HG02678 (cell line): ENCODE measurements around the gene ATG2B.

Source experiments
- ATAC-seq: cut with Tn5 transposase; IDR thresholded peaks from one replicate; pipeline ENCODE4 v1.9.1; 2021; ENCODE audit warnings: mild to moderate bottlenecking, moderate library complexity; ENCODE audit not compliant: unreplicated experiment

Gene ATG2B, protein sequence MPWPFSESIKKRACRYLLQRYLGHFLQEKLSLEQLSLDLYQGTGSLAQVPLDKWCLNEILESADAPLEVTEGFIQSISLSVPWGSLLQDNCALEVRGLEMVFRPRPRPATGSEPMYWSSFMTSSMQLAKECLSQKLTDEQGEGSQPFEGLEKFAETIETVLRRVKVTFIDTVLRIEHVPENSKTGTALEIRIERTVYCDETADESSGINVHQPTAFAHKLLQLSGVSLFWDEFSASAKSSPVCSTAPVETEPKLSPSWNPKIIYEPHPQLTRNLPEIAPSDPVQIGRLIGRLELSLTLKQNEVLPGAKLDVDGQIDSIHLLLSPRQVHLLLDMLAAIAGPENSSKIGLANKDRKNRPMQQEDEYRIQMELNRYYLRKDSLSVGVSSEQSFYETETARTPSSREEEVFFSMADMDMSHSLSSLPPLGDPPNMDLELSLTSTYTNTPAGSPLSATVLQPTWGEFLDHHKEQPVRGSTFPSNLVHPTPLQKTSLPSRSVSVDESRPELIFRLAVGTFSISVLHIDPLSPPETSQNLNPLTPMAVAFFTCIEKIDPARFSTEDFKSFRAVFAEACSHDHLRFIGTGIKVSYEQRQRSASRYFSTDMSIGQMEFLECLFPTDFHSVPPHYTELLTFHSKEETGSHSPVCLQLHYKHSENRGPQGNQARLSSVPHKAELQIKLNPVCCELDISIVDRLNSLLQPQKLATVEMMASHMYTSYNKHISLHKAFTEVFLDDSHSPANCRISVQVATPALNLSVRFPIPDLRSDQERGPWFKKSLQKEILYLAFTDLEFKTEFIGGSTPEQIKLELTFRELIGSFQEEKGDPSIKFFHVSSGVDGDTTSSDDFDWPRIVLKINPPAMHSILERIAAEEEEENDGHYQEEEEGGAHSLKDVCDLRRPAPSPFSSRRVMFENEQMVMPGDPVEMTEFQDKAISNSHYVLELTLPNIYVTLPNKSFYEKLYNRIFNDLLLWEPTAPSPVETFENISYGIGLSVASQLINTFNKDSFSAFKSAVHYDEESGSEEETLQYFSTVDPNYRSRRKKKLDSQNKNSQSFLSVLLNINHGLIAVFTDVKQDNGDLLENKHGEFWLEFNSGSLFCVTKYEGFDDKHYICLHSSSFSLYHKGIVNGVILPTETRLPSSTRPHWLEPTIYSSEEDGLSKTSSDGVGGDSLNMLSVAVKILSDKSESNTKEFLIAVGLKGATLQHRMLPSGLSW (N-terminal part only)

DNA sequence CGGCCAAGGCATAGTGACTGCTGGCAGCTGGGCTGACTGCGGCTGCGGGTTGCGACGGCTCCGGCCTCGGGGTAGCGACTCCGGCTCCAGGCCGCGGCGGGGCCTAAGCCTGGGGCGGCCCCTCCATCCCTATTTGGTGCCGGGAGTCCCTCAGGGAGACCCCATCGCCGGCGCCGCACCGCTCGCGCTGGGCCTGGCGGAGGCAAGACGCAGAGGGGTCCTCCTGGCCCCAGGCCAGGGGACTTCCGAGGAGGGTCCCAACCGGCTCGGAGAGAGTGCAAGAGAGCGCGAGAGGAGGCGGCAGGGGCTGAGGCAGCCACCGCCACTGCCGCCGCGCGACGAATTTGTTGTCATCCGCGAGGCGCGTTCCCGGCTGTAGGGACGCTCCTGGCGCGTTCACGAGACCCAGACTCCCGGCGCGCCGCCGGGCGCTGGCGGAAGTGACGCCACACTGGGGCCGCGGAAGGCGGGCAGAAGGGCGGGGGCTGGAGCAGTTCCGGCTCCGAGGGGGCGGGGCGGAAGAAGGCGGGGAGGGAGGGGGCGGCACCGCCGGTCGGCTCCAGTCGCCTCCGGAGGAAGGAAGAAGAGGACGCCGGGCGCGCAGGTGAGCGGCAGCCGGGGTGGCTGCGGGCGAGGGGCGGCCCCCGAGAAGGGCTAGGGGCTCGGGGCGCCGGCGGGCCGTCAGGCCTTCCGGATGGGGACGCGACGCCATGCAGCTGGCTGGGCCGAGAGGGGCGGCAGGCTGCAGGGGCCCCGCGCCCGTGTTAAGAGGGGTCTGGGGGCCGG lies at the start of gene ATG2B, which contains the start of gene GSKIP:
Gene ATG2B, minus strand, starts transcription at position 377 of the 786 bp plus-strand sequence. Its CDS starts 365 bp downstream, at position 12.
Gene GSKIP, plus strand, starts transcription at position 562 of the 786 bp plus-strand sequence. CDS start 18,722 bp downstream, outside the sequence.
- ATAC-seq = peak; percentile 81

DNA sequence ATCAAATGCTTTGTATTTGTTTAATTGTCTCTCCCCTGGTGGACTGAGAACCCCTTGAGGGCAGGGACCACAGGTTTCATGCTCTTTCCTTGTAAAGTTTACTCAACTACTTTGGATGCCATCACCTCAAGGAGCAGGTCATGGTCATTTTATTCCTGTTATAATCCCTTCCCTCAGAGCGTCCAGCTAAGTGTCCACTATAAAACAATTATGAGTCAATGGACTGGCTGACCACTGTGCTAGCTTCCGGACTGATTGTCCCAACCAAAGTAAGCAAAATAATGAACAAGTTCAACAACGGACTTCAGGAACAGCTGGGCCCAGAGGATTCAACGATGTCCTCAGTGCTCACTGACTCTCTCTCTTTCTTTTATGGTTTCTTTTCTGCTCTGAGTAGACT lies 47.0 kb upstream of the ATG2B start:
- no peak for ATAC-seq

DNA sequence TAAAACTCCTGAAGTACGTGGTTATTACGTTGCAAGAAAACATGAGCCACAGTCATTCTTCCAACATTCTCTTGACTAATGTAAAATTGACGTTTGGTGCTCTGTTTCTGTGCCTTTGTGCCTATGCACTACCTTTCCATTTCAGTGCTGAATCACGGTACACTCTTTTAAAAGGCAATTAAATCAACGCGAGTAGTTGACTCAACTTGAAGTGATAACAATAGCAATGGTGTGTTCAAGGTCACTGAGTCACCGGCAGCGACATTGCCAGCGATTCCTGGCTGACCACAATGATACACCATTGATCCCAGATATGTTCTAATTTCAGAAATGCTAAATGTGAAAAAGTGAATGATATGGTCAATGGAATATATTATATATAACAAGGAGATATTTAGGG lies 46.6 kb upstream of the ATG2B start:
- no peak for ATAC-seq

DNA sequence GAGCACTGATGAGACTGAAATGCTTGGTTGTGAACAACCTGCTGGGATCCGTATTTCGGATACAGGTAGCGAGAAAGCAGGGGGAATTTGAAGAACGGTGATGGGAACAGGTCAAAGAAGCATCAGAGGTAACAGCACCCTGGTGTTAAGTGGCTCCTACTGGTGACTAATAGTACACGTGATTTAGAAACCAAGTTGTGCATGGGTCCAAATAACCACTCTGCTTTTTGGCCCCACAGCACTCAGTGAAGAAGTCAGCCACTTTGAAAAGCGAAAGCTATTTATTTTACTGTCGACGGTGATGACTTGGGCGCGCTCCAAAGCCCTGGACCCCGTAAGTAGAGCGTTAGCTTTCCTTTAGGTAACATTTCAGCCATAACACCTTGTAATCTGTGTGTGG lies 45.5 kb upstream of the ATG2B start:
- no peak for ATAC-seq

DNA sequence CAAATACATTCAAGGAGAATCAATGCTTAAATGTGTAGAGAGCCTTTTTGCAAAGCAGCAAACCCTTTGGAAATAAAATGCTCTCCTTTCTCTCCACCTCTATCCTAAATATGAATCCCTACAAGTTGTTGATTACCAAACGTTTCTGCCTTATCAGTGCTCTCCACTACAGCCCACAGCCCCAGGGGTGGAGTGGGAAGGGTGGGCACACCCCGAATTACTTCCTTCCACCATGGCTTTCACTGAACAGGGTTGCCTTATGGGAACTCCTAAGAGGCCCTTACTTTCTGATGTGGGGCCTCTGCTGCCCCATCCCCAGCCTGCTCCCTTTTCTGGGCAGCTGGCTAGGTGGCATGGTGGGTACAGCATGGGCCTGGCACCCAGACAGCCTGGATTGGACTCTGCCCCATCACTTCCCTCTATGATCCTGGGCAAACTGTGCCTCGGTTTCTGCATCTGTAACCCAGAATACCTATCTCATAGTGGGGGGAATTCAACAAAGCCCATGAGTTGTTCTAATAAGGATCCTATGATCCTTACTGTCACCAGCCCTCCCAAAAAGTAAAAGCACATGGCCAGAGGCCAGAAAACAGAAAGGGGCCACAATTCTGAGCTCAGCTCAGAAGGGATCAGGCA lies 44.9 kb upstream of the ATG2B start:
- ATAC-seq = no peak

DNA sequence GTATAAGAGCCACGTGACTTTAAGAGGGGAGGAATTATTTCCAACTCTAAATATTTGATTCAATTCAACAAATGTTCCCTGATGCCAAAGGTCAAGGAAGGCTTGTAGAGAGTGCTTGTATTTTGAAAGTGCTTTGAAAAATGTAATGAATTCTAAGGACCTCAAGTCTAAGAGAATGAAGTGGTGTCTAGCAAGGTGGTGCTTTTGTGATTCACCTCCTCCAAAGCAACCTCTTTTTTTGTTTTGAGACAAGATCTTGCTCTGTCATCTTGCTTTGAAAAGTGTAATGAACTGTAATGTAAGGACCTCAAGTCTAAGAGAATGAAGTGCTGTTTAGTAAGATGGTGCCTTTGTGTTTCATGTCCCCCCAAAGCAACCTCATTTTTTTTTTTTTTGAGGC lies 42.5 kb upstream of the ATG2B start:
- ATAC-seq = no peak

DNA sequence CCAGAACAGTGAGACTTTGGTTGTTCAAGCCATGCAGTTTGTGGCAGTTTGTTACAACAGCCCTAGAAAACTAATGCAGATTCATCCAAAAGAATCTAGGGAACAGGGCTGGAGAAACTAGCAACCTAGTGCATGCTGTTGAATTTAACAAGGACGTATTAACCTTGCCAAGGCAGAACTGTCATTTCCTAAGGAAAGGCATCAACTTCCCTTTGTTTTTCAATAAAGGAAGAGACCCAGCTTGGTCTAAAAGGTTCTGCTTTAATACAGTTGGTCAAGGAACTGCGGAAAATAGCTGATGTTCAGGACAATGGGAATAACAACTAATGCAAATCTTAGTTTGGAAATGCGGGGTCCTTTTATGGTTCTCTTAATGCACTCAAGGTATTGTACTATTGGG lies 40.3 kb upstream of the ATG2B start:
- ATAC-seq = no peak

DNA sequence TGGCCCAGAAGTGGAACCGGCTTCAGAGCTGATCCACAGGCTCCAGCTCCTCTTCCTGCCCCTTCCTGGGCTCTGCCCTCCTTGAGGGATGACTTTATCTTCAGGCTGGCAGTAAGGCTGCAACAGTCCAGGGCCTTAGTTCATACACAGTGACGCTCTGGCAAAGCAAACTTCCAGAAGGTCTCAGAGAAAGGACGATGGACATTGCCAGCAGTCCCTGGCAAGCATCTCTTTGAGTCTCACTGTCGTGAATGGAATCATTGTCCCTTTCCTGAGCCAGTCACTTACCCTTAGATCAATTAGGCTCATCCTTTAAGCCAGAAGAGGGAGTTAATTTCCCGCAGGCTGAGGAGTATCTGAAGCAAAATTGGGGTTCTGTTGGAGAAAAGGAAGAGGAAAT lies 37.4 kb upstream of the ATG2B start:
- no peak for ATAC-seq

DNA sequence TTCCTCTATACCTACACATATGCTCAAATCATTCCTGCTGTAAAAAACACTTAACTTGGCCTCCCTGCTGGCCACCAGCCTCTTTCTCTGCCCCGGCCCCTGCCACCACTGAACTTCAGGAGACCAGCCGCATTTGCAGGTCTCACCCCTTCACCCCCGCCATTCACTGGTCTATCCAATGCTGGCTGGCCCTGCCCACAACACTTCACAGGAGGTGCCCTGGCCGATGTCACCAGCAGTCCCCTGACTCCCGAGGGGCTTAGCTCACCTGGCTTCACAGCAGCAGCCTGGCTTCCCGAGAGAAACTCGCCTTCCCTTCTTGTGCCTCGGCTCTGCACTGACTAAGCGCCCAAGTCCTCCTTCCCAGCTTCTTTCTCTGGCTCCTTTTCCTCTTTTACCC lies 36.3 kb upstream of the ATG2B start:
- ATAC-seq = no peak

DNA sequence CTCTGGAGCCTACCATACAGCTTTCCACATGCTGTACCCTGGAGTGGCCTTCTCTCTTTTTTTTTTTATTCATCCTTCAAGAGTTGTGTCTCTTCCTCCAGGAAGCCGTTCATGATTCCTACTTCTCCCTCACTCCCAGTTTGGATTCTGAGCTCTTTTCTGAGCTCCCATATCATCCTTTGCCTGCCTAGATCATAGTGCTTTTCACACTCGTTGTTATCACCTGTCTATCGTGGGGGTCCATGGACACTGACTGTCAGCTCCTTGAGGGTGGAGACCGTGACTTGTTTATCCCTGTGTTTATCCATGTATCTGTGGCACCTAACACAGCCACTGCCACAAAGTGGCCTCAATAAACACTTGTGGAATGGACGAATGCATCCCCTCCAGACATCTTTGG lies 35.8 kb upstream of the ATG2B start:
- no peak for ATAC-seq

DNA sequence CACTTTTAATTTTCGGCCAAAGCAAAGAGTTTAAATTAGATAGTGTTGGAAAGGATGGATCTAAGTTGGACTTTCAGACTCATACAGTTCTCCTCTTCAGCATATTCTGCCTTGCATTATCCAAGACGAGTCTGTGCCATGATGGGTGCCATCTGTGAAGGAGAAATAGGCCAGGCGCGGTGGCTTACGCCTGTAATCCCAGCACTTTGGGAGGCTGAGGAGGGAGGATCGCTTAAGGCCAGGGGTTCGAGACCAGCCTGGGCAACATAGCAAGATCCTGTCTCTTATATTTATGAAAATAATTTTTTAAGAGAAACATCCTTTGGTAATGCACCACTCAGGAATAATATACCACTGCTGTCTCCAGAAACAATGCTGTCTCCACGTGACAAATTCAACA lies 35.3 kb upstream of the ATG2B start:
- ATAC-seq = no peak

DNA sequence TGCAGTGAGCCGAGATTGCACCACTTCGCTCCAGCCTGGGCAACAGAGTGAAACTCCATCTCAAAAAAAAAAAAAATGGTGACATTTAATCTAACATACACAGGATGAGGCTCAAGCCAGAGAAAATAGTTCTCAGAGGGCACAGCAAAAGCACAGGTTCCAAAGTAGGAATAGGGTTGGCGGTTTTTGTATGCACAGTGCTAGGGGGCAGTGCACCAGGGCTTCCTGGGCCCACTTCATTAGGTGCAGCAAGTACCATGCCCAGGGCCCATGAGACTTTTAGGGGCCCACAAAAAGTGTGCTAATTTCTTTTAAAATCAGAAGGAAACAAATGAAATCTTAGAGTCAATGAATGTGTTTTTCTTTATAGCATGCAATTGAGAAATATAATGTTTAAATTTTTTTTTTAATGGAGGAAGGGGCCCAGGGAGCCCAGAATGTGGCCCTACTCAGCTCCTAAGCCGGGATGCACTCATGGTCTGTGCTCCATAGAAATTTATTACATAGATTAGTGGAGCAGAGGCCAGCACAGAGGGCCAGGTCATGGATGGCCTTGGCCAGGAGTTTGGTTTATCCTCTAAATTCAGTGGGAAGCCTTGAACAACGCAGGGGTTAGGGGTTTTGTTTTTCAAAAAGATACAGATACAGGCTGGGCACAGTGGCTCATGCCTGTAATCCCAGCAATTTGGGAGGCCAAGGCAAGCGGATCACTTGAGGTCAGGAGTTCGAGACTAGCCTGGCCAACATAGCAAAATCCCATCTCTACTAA lies 31.1 kb upstream of the ATG2B start:
- no peak for ATAC-seq

DNA sequence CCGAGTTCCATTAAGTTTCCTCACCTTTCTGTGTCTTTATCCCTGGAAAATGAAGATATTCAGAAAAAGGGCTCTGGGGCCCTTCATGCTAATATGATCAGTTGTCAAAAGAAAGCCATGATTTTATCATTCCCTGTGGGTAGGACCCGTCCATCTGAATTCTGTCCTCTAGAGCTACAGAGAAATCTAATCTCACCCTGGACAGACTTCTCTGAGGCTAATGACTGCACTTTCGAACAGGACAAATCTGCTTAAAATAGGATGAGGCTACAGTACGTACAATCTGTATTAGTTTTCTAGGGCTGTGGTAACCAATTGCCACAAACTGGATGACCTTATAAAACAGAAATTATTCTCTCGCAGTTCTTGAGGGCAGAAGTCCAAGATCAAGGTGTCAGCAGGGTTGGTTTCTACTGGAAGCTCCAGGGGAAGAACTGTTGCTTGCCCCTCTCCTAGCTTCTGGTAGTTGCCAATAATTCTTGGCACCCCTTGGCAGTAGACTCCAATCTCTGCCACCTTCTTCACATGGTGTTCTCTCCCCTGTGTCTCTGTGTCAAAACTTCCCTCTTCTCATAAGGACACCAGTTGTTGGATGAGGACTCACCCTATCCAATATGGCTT lies 30.0 kb upstream of the ATG2B start:
- no peak for ATAC-seq

DNA sequence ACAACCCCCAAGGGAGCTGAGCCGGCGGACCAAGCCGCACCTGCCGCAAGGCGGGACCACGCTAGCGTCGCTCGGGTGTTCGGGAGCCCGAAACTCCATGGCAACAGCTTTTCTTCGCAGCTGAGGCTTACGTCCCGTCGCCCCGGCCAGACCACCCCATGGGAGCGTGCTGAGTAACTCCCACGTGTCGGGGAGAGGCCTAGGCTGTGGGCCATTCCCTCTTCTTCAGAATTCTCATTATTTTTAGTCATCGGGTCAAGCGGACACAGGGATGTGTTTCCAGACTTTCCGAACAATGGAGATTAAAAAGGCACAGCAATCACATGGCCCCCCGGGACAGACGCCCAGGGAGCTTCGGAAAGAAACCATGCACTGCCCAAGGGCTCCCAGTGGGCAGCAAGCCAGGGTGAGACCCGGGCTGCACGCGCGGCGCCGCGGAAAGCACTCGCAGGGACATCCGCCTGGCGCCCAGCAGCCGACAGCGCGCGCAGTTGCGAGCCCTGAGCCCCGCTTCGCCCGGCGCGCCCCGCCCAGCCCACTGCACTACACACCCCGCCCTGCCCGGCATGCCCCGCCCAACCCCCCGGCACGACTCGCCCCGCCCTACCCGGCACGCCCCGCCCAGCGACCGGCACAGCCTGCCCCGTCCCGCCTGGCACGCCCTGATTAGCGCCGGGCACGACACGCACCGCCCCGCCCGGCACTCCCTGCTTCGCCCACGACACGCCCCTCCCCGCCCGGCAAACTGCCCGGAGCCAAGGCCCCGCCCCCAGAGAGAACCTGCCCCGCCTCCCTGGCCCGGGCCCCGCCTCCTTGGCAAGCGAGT lies 28.4 kb upstream of the ATG2B start:
- ATAC-seq = peak; percentile 86

DNA sequence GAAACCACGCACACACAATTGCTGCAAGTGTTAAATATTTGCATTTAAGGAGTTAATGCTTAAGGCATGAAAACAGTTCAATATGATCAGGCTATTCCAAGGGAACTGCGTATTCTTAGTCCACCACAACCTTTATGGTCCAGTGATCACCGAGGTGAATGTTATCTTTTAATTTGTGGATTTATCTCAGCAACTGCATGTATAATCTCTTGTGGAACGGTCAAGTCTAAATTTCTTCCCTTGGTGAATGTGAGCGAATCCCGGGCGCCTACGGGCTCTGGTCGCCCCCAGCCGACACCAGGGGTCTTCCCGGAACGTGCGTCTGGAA lies 27.8 kb upstream of the ATG2B start:
- no peak for ATAC-seq

DNA sequence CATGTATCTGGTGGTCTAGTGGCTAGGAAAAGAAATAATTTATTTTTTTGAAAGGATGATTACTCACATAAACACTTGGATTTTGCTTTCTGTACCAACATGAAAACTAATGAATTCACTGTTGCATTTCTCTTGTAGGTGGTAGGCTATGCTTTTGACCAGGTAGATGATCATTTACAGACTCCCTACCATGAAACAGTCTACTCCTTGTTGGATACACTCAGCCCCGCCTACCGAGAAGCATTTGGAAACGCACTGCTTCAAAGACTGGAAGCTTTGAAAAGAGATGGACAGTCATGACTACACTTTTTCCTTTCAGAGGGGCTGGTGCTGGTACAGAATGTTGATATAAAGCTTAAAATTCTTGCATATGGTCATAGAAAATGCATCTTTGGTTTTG lies 22.2 kb upstream of the ATG2B start:
- ATAC-seq = no peak

DNA sequence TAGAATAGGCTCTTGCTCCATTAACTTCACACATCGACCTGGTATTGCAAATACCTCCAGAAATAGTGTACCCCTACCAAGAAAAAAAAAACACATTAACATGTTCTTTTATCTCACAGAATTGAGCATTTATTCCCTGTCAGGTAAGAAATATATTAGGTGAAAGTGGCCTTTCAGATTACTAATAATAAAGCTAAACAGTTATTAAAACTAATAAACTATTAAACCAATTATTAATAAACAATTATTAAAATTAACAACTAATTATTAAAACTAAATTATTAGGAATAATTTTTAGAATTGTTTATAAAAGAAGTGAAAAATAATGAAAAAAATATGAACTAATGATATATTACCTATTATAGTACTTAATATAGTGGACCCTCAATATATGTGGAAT lies 21.6 kb upstream of the ATG2B start:
- ATAC-seq = no peak

DNA sequence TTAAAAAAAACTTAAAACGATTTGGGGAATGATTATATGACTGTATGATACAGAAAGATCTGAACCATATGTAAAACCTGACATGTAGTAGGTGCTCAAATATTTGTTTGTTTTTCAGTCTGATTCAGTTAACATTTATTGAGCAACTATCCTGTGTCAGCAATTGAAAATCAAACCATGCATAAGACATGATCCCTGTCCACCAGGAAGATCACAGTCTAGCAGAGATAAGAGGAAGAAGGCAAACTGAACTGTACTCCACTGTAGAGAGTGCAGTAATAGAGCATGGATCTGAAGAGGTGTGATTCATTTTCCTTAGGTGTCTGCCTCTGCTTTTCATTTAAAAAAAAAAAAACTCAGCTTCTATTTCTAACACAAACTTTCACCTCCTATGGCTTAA lies 20.9 kb upstream of the ATG2B start:
- no peak for ATAC-seq
